Measurements from ENCODE around the gene CCNB2.

DNA sequence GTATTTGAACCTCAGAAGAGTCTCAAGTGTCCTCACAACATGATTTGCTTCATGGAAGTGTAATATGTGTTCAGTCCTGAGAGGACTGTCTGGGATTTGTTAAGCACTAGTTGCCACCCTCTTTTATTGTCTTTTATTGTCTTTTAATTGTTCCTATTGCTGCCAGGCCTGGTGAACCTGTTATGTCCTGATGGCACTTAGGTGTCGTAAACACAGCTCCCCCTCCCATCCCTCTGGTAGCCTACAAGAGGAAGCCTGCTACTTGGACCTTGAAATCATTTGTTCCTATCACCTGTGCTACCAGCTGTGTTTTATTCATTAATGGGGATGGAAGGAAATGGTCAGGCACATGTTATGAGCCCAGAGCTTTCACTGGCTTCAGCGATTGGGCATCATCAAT, 19.3 kb downstream of the CCNB2 start:
- TF ChIP-seq POLR2AphosphoS5 (IDR thresholded peaks at IDR 0.05) = no peak
- no peak for TF ChIP-seq EZH2 (IDR thresholded peaks at IDR 0.05; ENCODE audit: borderline replicate concordance, insufficient read depth, low read length, poor library complexity, severe bottlenecking)

Measured in neural cell (in vitro differentiated cells).